DMS153 treated with DMSO at 0.1 percent for 48 hours (cell line): Measurements from ENCODE around the gene CAAP1.
"Not testable (repeated sequence)": the region's sequence is repeated elsewhere in the genome, so short reads cannot be mapped to it uniquely, and the experiment has no call there.

Experiments
- DNase-seq: peaks from one replicate; lab custom pipeline; 2025; ENCODE audit not compliant: unreplicated experiment; lab: John Stamatoyannopoulos, UW

The CAAP1 gene

GRCh38 chr9:26892251-26893029 lies at the start of gene CAAP1:
Gene CAAP1 (minus strand): TSS chr9:26892802. CDS start chr9:26892715, 87 bp downstream.
- peak; percentile 80 for DNase-seq

GRCh38 chr9:26940779-26941178 lies 48.2 kb upstream of the CAAP1 start:
- no peak for DNase-seq

GRCh38 chr9:26939955-26940711 lies 47.5 kb upstream of the CAAP1 start:
- DNase-seq = no peak

- no peak for DNase-seq
Measured at GRCh38 chr9:26937816-26938371, 45.3 kb upstream of the CAAP1 start.

GRCh38 chr9:26935847-26936246 lies 43.2 kb upstream of the CAAP1 start:
- no peak for DNase-seq

- DNase-seq = no peak
Measured at GRCh38 chr9:26928902-26929495, 36.4 kb upstream of the CAAP1 start.

- no peak for DNase-seq
Measured at GRCh38 chr9:26925609-26926008, 33.0 kb upstream of the CAAP1 start.

- no peak for DNase-seq
Measured at GRCh38 chr9:26919698-26920097, 27.1 kb upstream of the CAAP1 start.

GRCh38 chr9:26913138-26913668 lies 20.6 kb upstream of the CAAP1 start:
- no peak for DNase-seq

- DNase-seq = no peak
Measured at GRCh38 chr9:26904671-26905070, 12.1 kb upstream of the CAAP1 start.

- no peak for DNase-seq
Measured at GRCh38 chr9:26904070-26904469, 11.5 kb upstream of the CAAP1 start.

GRCh38 chr9:26893030-26893676 lies 551 bp upstream of the CAAP1 start:
- DNase-seq = peak; percentile 34

- DNase-seq = no peak
Measured at GRCh38 chr9:26891726-26892125, 876 bp downstream of the CAAP1 start.

GRCh38 chr9:26888271-26888670 lies 4.3 kb downstream of the CAAP1 start:
- DNase-seq = no peak

- no peak for DNase-seq
Measured at GRCh38 chr9:26882154-26882553, 10.4 kb downstream of the CAAP1 start.

- DNase-seq = no peak
Measured at GRCh38 chr9:26880262-26880661, 12.3 kb downstream of the CAAP1 start.

- not testable (repeated sequence) for DNase-seq
Measured at GRCh38 chr9:26875155-26875554, 17.4 kb downstream of the CAAP1 start.

- no peak for DNase-seq
Measured at GRCh38 chr9:26870292-26870691, 22.3 kb downstream of the CAAP1 start.

GRCh38 chr9:26863074-26863473 lies 29.5 kb downstream of the CAAP1 start:
- DNase-seq = no peak

- DNase-seq = peak; percentile 45
Measured at GRCh38 chr9:26856413-26857032, 36.1 kb downstream of the CAAP1 start.
